Colonic mucosa (tissue), 4 donors: ENCODE measurements around the gene GPRASP2. TPM values are rescaled to one million over a fixed set of nuclear protein-coding genes. Genes with fewer than 3 reads are reported as not detected.
"Not testable (repeated sequence)": the region's sequence is repeated elsewhere in the genome, so short reads cannot be mapped to it uniquely, and the experiment has no call there.

Source experiments
- DNase-seq: peaks from one replicate; pipeline ENCODE4 v3.0.0-alpha.2; 2020
- H3K27ac ChIP-seq: fragments of 200-600 bp; one replicate; pipeline ENCODE4 v1.8.0; 2021
- H3K27me3 ChIP-seq: fragments of 200-600 bp; one replicate; pipeline ENCODE4 v1.8.0; 2021
- H3K36me3 ChIP-seq: fragments of 200-600 bp; one replicate; pipeline ENCODE4 v1.8.0; 2021
- H3K4me1 ChIP-seq: fragments of 200-600 bp; one replicate; pipeline ENCODE4 v1.8.0; 2021; ENCODE audit warnings: mild to moderate bottlenecking
- H3K4me3 ChIP-seq: fragments of 200-600 bp; one replicate; pipeline ENCODE4 v1.8.0; 2021
- H3K9ac ChIP-seq, 2 donors: one replicate each; pipeline ENCODE4 v1.7.0; 2013; ENCODE audit warnings: control low read depth in 2 of 2, low read depth in 2 of 2, low read length in 2 of 2
- H3K9me3 ChIP-seq: fragments of 200-600 bp; one replicate; pipeline ENCODE4 v1.8.0; 2021
- intact Hi-C: fragments of 100-400 bp; cut with DNase I; formaldehyde crosslinking; loops from one replicate; pipeline ENCODE4 v1.14.1; 2022
- total RNA-seq, 2 donors: library from RNA; stranded (reverse); fragmentation: NEBNext Ultra II Directional in 1 of 2; extraction: Animal tissue kit (Norgen Biotek cat#: 25700) in 1 of 2; gene quantifications; one replicate each; pipeline ENCODE4 v1.2.1, GENCODE V29; 2021
- TF ChIP-seq, protein P1 (sequence below): fragments of 200-600 bp; IDR thresholded peaks from one replicate; pipeline ENCODE4 v1.8.0; 2022; ENCODE audit warnings: antibody characterized with exemption, mild to moderate bottlenecking
- donor health status: healthy.
- donor health status: DM: no; HTN: no; CAD: no.
- donor health status: DM: no; HTN: no; CAD: no.

Gene GPRASP2
- total RNA-seq, result 1 to 10 TPM; 2.2 to 4.6 TPM

DNA sequence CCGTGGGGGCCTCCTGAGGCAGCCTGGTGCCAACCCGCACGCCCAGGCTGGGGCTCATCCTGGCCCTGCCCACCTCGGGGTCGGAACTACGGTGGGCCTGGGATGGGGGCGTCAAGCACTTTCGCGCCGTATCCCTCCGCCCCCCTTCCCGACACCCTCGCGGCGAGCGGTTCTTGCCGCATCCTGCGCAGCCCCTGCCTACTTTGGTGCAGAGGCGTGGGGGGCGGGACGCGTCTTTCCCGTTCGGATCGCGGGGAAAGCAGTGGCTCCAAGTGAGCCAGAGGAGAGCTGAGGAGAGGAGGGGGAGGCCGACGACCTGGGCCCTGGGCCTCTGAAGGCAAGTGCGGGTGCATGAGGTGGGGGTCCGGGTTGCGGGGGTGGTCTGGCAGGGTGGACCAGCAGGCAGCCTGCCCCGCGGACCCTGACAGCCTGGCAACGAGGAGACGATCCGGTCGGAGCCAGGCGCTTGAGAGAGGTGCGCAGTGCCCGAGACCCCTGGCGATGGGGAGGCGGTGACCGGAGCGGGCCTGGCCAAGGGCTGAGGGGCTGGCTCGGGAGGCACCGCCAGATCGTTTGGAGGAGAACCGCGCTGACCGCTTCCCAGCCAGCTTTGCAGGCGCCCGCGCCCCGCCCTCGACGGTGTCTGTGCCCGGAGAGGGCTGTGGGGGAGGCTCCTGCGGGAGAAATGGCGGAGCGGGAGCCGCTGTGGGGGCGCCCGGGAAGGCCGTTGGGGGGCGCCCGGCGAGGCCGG, at the start of gene GPRASP2:
TSS of gene GPRASP2 (plus strand) at position 233 of the 751 bp plus-strand sequence. CDS start 2,422 bp downstream, outside the sequence.
- no peaks in the 10 kb centered on the region for H3K9me3 ChIP-seq
- H3K4me3 ChIP-seq, result peak within 1 kb of the TSS; percentile 59
- H3K36me3 ChIP-seq, result no peaks in the 10 kb centered on the region
- no peak within 1 kb of the TSS for H3K27ac ChIP-seq
- intact Hi-C loops, result no loop called here
- TF ChIP-seq, protein P1, sequence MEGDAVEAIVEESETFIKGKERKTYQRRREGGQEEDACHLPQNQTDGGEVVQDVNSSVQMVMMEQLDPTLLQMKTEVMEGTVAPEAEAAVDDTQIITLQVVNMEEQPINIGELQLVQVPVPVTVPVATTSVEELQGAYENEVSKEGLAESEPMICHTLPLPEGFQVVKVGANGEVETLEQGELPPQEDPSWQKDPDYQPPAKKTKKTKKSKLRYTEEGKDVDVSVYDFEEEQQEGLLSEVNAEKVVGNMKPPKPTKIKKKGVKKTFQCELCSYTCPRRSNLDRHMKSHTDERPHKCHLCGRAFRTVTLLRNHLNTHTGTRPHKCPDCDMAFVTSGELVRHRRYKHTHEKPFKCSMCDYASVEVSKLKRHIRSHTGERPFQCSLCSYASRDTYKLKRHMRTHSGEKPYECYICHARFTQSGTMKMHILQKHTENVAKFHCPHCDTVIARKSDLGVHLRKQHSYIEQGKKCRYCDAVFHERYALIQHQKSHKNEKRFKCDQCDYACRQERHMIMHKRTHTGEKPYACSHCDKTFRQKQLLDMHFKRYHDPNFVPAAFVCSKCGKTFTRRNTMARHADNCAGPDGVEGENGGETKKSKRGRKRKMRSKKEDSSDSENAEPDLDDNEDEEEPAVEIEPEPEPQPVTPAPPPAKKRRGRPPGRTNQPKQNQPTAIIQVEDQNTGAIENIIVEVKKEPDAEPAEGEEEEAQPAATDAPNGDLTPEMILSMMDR, result no peak
- peaks cover 12% of the 10 kb centered on the region for H3K27me3 ChIP-seq
- peak within 1 kb of the TSS in 1 of 2 donors; percentile 60 for H3K9ac ChIP-seq
- no peaks in the 10 kb centered on the region for H3K4me1 ChIP-seq
- DNase-seq, result peak; percentile 38

GRCh38 chrX:102663820-102664219, 48.4 kb upstream of the GPRASP2 start:
- H3K9me3 ChIP-seq, intact Hi-C loops, DNase-seq, H3K4me3 ChIP-seq, H3K27ac ChIP-seq, H3K27me3 ChIP-seq, H3K4me1 ChIP-seq, H3K9ac ChIP-seq, H3K36me3 ChIP-seq: not testable (repeated sequence)

DNA sequence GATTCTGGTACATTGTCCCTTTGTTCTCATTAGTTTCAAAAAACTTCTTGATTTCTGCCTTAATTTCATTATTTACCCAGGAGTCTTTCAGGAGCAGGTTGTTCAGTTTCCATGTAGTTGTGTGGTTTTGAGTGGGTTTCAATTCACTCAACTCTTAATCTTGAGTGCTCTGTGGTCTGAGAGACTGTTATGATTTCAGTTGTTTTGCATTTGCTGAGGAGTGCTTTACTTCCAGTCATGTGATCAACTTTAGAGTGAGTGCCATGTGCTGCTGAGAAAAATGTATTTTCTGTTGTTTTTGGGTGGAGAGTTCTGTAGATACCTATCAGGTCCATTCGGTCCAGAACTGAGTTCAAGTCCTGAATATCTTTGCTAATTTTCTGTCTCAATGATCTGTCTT, 45.2 kb upstream of the GPRASP2 start:
- H3K4me3 ChIP-seq, H3K27me3 ChIP-seq, H3K9ac ChIP-seq, H3K27ac ChIP-seq, H3K36me3 ChIP-seq, H3K4me1 ChIP-seq, DNase-seq, H3K9me3 ChIP-seq, intact Hi-C loops: not testable (repeated sequence)

GRCh38 chrX:102669526-102669925, 42.7 kb upstream of the GPRASP2 start:
- TF ChIP-seq, protein P1, result no peak

DNA sequence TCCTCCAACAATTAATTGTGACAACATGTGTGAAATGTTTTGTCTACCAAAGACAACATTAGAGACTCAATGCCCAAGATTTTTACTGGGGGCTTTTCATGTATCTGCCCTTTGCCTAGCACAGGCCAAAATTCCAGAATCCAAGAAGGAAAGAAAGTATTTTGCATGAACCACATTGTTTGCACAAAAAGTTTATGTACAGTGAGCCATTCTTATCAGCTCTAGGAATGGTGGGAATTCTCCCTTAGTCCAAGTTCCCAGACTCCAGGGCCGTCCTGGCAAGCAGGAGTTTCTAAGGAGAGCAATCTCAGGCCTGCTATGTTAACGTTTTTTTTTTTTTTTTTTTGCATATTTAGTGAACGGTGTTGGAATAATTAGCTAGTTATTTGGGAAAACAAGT, 39.4 kb upstream of the GPRASP2 start:
- H3K4me3 ChIP-seq, result no peak overlapping the region
- H3K36me3 ChIP-seq, result no peaks in the 10 kb centered on the region
- no peaks in the 10 kb centered on the region for H3K27me3 ChIP-seq
- no peak overlapping the region for H3K27ac ChIP-seq
- no peak for DNase-seq
- no peaks in the 10 kb centered on the region for H3K4me1 ChIP-seq
- H3K9me3 ChIP-seq, result no peaks in the 10 kb centered on the region
- TF ChIP-seq, protein P1, result no peak
- intact Hi-C loops, result no loop called here
- no peak overlapping the region for H3K9ac ChIP-seq

More at GRCh38 chrX:102669526-102669925, 42.7 kb upstream of the GPRASP2 start:
- no peaks in the 10 kb centered on the region for H3K4me1 ChIP-seq
- H3K9me3 ChIP-seq, result no peaks in the 10 kb centered on the region
- intact Hi-C loops, result no loop called here
- H3K27ac ChIP-seq, result no peak overlapping the region
- no peak overlapping the region for H3K9ac ChIP-seq
- H3K27me3 ChIP-seq, result no peaks in the 10 kb centered on the region
- DNase-seq, result no peak
- H3K36me3 ChIP-seq, result no peaks in the 10 kb centered on the region
- no peak overlapping the region for H3K4me3 ChIP-seq

DNA sequence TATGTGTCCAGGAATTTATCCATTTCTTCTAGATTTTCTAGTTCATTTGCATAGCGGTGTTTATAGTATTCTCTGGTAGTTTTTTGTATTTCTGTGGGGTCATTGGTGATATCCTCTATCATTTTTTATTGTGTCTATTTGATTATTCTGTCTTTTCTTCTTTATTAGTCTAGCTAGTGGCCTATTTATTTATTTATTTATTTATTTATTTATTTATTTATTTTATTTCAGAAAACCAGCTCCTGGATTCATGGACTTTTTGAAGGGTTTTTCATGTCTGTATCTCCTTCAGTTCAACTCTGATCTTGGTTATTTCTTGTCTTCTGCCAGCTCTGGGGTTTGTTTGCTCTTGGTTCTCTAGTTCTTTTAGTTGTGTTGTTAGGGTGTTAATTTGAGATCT, 34.8 kb upstream of the GPRASP2 start:
- DNase-seq, H3K4me3 ChIP-seq, H3K9ac ChIP-seq, intact Hi-C loops, H3K36me3 ChIP-seq, H3K27ac ChIP-seq, H3K9me3 ChIP-seq, H3K27me3 ChIP-seq, H3K4me1 ChIP-seq: not testable (repeated sequence)

DNA sequence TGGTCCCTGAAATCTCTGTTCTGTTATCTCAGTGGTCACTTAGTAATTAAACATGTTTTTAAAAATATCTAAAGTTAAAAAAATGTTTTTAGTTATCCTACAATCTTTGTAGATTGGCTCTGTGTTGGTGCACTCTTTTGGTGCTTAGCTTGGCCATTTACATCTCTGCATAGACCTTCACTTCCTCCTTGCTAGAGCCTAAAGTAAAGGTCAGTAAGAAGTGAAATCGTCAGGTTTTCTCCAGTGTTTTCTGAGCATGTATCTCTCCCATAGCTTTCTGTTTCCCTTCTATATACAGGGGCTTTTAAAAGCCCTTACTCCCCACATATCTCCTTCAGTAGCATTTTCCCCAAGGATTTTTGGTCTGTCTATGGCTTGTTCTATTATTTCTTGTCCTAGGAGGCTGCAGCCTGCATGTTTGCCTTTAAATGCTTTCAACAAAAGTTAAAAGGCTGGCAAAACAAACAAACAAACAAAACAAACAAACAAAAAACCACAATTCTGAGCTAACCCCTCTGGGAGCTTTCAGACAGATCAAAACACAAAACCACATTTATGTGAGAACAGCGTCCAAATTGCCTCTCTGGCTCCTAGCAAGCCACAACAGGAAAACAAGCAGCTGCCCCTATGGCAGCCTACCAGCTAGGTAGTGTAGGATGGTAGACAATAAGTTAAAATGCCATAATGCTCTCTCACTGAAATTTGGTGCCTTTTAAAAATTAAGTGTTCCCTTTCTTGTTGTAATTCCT, 27.3 kb upstream of the GPRASP2 start:
- TF ChIP-seq, protein P1, result no peak
- no peak for DNase-seq
- no peaks in the 10 kb centered on the region for H3K9me3 ChIP-seq
- H3K4me3 ChIP-seq, result no peak overlapping the region
- no peaks in the 10 kb centered on the region for H3K27me3 ChIP-seq
- H3K9ac ChIP-seq, result no peak overlapping the region
- no peaks in the 10 kb centered on the region for H3K4me1 ChIP-seq
- intact Hi-C loops, result no loop called here
- H3K27ac ChIP-seq, result no peak overlapping the region
- no peaks in the 10 kb centered on the region for H3K36me3 ChIP-seq
